ENCODE data around the gene AFAP1.

- TF ChIP-seq POLR2A (IDR thresholded peaks at IDR 0.05) (no peak), CTCF (IDR thresholded peaks at IDR 0.05) (no peak), POLR2AphosphoS5 (IDR thresholded peaks at IDR 0.05) (peak in 1 of 3 donors; percentile 13)
Observed at GRCh38 chr4:7964890-7965662, 25.4 kb upstream of the AFAP1 start.

Measured in transverse colon (tissue), 4 donors.